Raji (cell line): ENCODE results near the gene OR5K3.

Experiments used
- POLR2A ChIP-seq: IDR thresholded peaks from 2 replicates; pipeline ENCODE4 v1.6.1; 2011; ENCODE audit warnings: low read depth, low read length, control low read depth; ENCODE audit not compliant: insufficient read depth

OR5K3 gene

GRCh38 chr3:98395101-98395500 lies 4.6 kb downstream of the OR5K3 start:
- TF ChIP-seq POLR2A = no peak

- TF ChIP-seq POLR2A = no peak
These were observed 8.0 kb downstream of the OR5K3 start for GRCh38 chr3:98398513-98398912.

DNA sequence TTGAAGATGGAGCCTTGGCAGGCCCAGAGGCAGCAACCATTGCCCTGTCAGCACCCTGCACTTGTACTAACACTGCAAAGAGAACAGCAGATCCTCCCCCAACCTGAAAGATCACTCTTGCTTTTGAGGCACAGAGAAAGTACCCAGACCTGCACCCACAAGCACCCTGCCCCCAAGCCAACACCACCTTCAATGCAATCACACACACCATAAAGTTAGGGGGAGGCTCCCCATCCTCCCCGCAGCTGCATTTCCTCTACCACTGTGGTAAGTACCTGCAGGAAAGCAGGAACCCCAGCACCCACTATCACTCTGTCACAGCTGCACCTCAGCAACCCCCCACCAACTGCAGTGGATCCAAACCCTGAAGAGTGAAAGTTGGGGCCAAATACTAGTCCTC lies 12.0 kb downstream of the OR5K3 start:
- no peak for TF ChIP-seq POLR2A

- TF ChIP-seq POLR2A = no peak
These were observed 13.5 kb downstream of the OR5K3 start for GRCh38 chr3:98404010-98404409.

GRCh38 chr3:98406034-98406433 lies 15.6 kb downstream of the OR5K3 start:
- no peak for TF ChIP-seq POLR2A

DNA sequence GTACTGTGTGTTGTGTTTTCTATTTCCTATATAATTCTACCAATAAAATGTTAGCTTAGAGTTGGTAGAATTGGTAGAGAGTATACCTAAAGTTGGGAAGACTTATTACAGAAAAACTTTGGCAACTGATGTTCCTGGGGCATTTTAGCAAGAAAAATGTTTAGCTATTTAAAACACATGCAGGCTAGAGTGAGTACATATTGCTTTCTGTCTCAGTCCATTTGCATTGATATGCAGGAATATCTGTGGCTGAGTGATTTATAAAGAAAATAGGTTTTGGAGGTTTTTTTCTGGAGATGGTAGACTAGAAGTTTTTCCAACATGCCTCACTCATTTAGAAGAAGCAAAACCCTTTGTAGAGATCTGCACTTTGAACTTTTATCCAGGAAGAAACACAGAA lies 42.1 kb downstream of the OR5K3 start:
- no peak for TF ChIP-seq POLR2A

GRCh38 chr3:98433764-98434163 lies 43.3 kb downstream of the OR5K3 start:
- no peak for TF ChIP-seq POLR2A

DNA sequence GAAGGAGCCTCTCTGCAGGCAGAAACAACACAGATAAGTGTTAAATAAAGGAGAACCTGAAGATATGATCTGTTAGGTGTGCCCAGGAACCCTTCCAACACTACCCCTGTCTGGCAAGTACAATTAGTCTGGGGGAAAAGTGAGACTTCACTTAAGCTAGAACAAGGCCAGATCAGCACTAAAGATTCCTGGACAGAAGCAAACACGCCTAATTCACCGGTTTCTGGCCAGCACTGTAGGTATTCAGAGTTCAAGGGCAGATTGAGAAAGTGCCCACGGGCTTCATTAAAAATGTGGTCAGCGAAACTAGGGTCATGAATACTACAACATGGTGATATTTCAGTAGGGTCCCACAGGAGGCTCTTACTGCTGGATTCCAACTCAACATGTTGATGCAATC lies 43.9 kb downstream of the OR5K3 start:
- no peak for TF ChIP-seq POLR2A

GRCh38 chr3:98440283-98440682 lies 49.8 kb downstream of the OR5K3 start:
- no peak for TF ChIP-seq POLR2A
